Measurements from ENCODE around the gene CD177.

CD177 gene

GRCh38 chr19:43353606-43354304 is at the start of gene CD177:
TSS of gene CD177 (plus strand) at chr19:43353686. CDS start at chr19:43353715, 29 bp downstream.
- no peak for TF ChIP-seq CTCF (IDR thresholded peaks at IDR 0.05; ENCODE audit: control insufficient read depth, insufficient read depth, low read depth, low read length, missing control alignments)
- no peak within 1 kb of the TSS for H3K4me3 ChIP-seq (ENCODE audit: control insufficient read depth, low read depth, low read length)
- no peak for DNase-seq (ENCODE audit: low read depth)

DNA sequence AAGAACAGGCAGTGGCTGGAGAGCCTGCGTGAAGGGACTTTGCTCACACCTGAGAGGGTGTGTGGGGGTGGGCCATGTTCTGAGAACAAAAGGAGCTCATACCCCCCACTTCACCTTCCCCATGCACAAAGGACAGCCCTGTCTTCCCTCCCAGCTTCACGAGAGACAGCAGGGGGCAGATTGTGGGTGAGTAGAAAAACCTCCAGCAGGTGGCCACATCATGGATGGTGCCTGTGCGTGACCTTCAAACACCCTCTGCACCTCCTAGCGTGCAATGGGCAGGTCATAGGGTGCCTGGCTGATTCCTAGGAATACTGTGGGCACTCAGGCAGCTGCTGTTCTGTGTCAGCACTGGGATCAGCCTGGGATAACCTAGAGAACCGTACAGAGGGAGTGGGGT is 47.8 kb upstream of the CD177 start:
- DNase-seq (ENCODE audit: low read depth), result no peak
- no peak overlapping the region for H3K4me3 ChIP-seq (ENCODE audit: control insufficient read depth, low read depth, low read length)
- peak; percentile 16 for TF ChIP-seq CTCF (IDR thresholded peaks at IDR 0.05; ENCODE audit: control insufficient read depth, insufficient read depth, low read depth, low read length, missing control alignments)

DNA sequence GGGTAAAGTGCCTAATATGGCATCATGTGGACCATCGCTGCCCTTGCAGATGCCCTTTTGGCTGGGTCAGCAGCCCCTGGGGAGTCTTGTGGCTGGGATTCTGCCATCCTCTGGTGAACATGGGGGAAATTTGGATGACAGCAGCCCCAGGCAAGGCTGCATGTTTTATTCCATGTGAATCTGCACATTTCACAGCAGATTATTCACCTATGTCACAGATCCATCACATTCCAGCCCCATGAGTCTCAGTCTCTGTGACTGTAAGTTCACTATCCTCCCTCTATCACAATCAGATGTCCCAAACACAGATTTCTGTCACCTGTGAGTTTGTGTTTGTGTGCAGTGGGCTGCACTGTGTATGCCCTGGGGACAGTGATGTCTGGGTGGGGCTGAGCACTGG is 47.4 kb upstream of the CD177 start:
- no peak overlapping the region for H3K4me3 ChIP-seq (ENCODE audit: control insufficient read depth, low read depth, low read length)
- no peak for DNase-seq (ENCODE audit: low read depth)
- TF ChIP-seq CTCF (IDR thresholded peaks at IDR 0.05; ENCODE audit: control insufficient read depth, insufficient read depth, low read depth, low read length, missing control alignments), result no peak

DNA sequence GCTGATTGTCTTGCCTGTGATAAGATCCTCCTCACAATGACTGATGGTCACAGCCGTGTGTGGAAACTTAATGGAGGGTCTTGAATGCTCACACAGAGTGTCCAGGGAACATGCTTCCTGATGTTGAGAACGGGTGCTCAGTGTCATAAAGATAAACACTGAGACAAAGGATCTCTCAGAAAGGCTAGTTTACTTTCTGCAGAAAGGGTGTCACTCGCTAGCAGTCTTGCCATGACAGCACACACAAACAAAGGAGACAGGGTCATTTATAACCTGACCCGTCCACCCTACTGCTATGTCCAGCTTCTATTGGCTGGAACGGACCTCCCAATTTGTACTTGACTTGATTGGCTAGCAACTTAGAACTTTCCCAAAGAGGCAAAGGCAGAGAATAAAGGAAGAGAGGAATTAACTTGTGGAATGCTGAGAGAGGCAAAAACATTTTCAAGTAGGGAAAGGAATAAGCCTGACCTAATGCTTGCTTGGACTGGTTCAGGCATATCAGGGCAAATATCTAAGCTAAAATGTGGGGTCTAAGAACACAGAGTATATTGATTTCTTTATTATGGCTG is 45.2 kb upstream of the CD177 start:
- no peak overlapping the region for H3K4me3 ChIP-seq (ENCODE audit: control insufficient read depth, low read depth, low read length)
- TF ChIP-seq CTCF (IDR thresholded peaks at IDR 0.05; ENCODE audit: control insufficient read depth, insufficient read depth, low read depth, low read length, missing control alignments), result no peak
- DNase-seq (ENCODE audit: low read depth), result no peak

DNA sequence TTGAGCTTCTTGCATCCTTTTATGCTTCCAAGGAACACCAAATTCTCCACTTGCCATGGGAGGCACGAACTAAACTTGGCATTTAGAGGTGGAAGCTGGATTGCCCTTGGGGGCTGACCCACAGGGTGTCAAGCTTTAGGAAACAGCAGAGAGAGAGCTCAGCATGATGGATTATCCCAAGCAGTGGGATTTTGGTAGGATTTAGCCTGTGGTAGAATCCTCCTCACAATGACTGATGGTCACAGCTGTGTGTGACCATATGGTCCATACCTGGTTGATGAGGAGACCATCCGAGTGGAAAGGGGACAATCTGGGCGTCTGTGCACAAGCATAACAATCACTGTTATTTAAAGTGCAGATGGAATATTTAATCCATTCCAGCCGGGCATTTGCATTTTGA is 44.0 kb upstream of the CD177 start:
- no peak for TF ChIP-seq CTCF (IDR thresholded peaks at IDR 0.05; ENCODE audit: control insufficient read depth, insufficient read depth, low read depth, low read length, missing control alignments)
- no peak for DNase-seq (ENCODE audit: low read depth)

DNA sequence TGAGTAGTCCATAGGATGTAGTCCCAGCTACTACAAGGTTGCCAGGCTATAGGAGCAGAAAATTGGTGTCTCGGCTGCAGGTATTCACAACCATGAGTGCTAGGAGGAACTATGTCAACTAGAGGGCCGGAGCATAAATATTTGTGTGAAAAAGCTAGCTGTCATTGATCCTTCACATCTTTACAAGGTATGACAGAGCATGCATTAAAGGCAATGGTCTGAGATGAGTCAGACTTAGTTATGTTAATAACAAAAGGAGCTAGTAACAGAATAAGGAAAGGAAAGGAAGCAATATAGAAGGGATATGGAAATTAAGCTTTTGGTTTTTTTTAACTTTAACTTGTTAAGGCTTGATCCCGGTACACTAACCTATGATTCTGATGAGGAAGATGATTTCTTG is 43.3 kb upstream of the CD177 start:
- no peak for TF ChIP-seq CTCF (IDR thresholded peaks at IDR 0.05; ENCODE audit: control insufficient read depth, insufficient read depth, low read depth, low read length, missing control alignments)
- DNase-seq (ENCODE audit: low read depth), result no peak
- H3K4me3 ChIP-seq (ENCODE audit: control insufficient read depth, low read depth, low read length), result no peak overlapping the region

More for the DNA sequence above, 44.0 kb upstream of the CD177 start:
- no peak overlapping the region for H3K4me3 ChIP-seq (ENCODE audit: control insufficient read depth, low read depth, low read length)
